GM12864 (cell line): ENCODE data around the gene MAPK13.

Experiments
- DNase-seq: peaks from one replicate; pipeline ENCODE4 v3.0.0-alpha.2; 2011; ENCODE audit warnings: low read depth
- H3K4me3 ChIP-seq: 2 replicates; pipeline ENCODE4 v1.5.1; 2011; ENCODE audit warnings: mild to moderate bottlenecking, low read depth, low read length, control low read depth
- TF ChIP-seq, protein P1 (sequence below): IDR thresholded peaks from 2 replicates; pipeline ENCODE4 v1.5.1; 2011; ENCODE audit warnings: low read depth, mild to moderate bottlenecking, moderate library complexity, low read length, control low read depth, inconsistent platforms; ENCODE audit errors: missing control alignments

MAPK13 gene

DNA sequence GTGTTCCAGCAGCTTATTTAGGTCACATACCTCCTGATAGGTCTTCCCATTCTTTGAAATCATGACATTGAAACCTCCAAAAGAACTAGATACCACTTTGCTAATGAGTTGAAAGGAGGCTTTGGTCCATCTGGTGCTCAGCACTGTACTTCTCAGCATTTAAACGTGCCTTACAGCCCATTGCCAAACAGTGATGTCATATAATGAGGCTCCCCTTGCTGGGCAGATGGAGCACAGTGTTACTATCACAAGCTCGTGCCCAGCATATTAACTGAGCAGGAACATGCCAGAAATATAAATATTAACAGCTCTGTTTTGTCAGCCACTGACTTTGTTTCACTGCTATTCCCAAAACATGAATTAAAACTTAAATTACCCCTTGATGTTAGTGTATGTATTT, 25.5 kb upstream of the MAPK13 start:
- DNase-seq, result no peak
- no peak overlapping the region for H3K4me3 ChIP-seq
- TF ChIP-seq, protein P1, sequence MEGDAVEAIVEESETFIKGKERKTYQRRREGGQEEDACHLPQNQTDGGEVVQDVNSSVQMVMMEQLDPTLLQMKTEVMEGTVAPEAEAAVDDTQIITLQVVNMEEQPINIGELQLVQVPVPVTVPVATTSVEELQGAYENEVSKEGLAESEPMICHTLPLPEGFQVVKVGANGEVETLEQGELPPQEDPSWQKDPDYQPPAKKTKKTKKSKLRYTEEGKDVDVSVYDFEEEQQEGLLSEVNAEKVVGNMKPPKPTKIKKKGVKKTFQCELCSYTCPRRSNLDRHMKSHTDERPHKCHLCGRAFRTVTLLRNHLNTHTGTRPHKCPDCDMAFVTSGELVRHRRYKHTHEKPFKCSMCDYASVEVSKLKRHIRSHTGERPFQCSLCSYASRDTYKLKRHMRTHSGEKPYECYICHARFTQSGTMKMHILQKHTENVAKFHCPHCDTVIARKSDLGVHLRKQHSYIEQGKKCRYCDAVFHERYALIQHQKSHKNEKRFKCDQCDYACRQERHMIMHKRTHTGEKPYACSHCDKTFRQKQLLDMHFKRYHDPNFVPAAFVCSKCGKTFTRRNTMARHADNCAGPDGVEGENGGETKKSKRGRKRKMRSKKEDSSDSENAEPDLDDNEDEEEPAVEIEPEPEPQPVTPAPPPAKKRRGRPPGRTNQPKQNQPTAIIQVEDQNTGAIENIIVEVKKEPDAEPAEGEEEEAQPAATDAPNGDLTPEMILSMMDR, result no peak

DNA sequence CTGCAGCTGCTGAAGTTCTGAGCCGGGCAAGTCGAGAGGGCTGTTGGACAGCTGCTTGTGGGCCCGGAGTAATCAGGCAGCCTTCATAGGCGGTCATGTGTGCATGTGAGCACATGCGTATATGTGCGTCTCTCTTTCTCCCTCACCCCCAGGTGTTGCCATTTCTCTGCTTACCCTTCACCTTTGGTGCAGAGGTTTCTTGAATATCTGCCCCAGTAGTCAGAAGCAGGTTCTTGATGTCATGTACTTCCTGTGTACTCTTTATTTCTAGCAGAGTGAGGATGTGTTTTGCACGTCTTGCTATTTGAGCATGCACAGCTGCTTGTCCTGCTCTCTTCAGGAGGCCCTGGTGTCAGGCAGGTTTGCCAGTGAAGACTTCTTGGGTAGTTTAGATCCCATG, 21.2 kb upstream of the MAPK13 start:
- H3K4me3 ChIP-seq, result no peak overlapping the region
- DNase-seq, result no peak
- TF ChIP-seq, protein P1, result no peak

DNA sequence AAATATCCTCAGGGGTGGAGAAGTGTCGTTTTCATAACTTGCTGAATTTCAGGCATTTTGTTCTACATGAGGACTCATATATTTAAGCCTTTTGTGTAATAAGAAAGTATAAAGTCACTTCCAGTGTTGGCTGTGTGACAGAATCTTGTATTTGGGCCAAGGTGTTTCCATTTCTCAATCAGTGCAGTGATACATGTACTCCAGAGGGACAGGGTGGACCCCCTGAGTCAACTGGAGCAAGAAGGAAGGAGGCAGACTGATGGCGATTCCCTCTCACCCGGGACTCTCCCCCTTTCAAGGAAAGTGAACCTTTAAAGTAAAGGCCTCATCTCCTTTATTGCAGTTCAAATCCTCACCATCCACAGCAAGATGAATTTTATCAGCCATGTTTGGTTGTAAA, 20.3 kb upstream of the MAPK13 start:
- DNase-seq, result no peak
- TF ChIP-seq, protein P1, result no peak
- no peak overlapping the region for H3K4me3 ChIP-seq

DNA sequence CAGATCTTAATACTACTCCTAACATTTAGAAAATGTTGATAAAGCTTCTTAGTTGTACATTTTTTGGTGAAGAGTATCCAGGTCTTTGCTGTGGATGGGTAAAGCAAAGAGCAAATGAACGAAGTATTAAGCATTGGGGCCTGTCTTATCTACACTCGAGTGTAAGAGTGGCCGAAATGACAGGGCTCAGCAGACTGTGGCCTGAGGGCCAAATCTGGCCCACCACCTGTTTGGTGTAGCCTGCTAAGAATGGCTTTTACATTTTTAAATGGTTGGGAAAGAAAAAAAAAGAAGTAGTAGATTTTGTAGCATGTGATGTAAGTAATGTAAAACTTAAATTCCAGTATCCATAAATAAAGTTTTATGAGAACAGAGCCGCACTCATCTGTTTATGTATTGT, 19.4 kb upstream of the MAPK13 start:
- DNase-seq, result no peak
- TF ChIP-seq, protein P1, result no peak
- no peak overlapping the region for H3K4me3 ChIP-seq

- TF ChIP-seq, protein P1, result no peak
- H3K4me3 ChIP-seq, result no peak overlapping the region
Measured at GRCh38 chr6:36111526-36111925, 18.8 kb upstream of the MAPK13 start.

GRCh38 chr6:36113049-36113448, 17.3 kb upstream of the MAPK13 start:
- no peak overlapping the region for H3K4me3 ChIP-seq
- no peak for DNase-seq
- TF ChIP-seq, protein P1, result no peak

More at GRCh38 chr6:36111526-36111925, 18.8 kb upstream of the MAPK13 start:
- no peak for DNase-seq

- no peak overlapping the region for H3K4me3 ChIP-seq
- TF ChIP-seq, protein P1, result no peak
- no peak for DNase-seq
Measured at GRCh38 chr6:36113703-36114102, 16.6 kb upstream of the MAPK13 start.
